ENCODE data around the gene ADH1B. TPM values are rescaled to one million over a fixed set of nuclear protein-coding genes. Genes with fewer than 3 reads are reported as not detected.

ADH1B gene
- total RNA-seq, 2 experiments from 2014 or later = not detected

- H3K27me3 Mint-ChIP-seq = peaks cover 24% of the 10 kb centered on the region
- H3K36me3 Mint-ChIP-seq (ENCODE audit: low read depth) = no peaks in the 10 kb centered on the region
- DNase-seq (no peak), ATAC-seq (ENCODE audit: poor library complexity) (no peak)
- no peaks in the 10 kb centered on the region for H3K9me3 ChIP-seq (ENCODE audit: control insufficient read depth in 1 of 2, insufficient read depth in 1 of 2, low read length in 2 of 2)
- no peaks in the 10 kb centered on the region for H3K36me3 ChIP-seq (ENCODE audit: insufficient read depth, low read length)
- ChIA-PET POLR2A (no interaction called here), CTCF (no interaction called here)
- H3K9me3 Mint-ChIP-seq = no peaks in the 10 kb centered on the region
- H3K4me3 ChIP-seq (ENCODE audit: low read length) = no peak overlapping the region
- H3K4me3 Mint-ChIP-seq = no peak overlapping the region
- H3K4me1 Mint-ChIP-seq (ENCODE audit: low read depth) = no peaks in the 10 kb centered on the region
- intact Hi-C loops (cut with DNase I, micrococcal nuclease) = no loop called here
- H3K27ac Mint-ChIP-seq = no peak overlapping the region
- TF ChIP-seq, protein P1, sequence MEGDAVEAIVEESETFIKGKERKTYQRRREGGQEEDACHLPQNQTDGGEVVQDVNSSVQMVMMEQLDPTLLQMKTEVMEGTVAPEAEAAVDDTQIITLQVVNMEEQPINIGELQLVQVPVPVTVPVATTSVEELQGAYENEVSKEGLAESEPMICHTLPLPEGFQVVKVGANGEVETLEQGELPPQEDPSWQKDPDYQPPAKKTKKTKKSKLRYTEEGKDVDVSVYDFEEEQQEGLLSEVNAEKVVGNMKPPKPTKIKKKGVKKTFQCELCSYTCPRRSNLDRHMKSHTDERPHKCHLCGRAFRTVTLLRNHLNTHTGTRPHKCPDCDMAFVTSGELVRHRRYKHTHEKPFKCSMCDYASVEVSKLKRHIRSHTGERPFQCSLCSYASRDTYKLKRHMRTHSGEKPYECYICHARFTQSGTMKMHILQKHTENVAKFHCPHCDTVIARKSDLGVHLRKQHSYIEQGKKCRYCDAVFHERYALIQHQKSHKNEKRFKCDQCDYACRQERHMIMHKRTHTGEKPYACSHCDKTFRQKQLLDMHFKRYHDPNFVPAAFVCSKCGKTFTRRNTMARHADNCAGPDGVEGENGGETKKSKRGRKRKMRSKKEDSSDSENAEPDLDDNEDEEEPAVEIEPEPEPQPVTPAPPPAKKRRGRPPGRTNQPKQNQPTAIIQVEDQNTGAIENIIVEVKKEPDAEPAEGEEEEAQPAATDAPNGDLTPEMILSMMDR (IDR thresholded peaks at IDR 0.05) = no peak
- H3K27ac ChIP-seq (ENCODE audit: low read depth in 1 of 2, low read length in 2 of 2) = no peak overlapping the region
- no peaks in the 10 kb centered on the region for H3K27me3 ChIP-seq (ENCODE audit: control insufficient read depth in 1 of 2, insufficient read depth in 2 of 2, low read length in 2 of 2)
- H3K4me1 ChIP-seq (ENCODE audit: insufficient read depth, low read length) = no peaks in the 10 kb centered on the region
Measured at GRCh38 chr4:99341426-99341825, 20.2 kb upstream of the ADH1B start.

DNA sequence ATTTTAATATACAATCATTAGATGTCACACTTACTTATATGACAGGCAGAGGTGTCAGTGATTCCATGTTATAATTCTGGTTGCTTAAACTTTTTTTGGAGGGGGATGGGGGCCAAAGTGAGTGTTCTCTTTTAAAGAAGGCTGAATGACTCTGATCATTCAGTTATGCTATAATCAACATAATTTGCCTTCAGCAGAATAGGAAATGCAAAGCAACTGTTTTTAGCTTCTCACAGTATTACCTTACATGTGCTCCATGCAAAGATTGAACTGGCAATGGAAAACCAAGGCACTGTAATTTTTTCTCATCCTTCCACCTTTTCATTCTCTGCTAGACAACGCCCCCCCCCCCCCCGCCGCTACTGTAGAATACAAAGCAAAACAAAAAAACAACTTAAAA lies 18.0 kb upstream of the ADH1B start:
- H3K4me1 ChIP-seq (ENCODE audit: insufficient read depth, low read length) = no peaks in the 10 kb centered on the region
- Mint-ChIP-seq H3K27ac (no peak overlapping the region), H3K36me3 (ENCODE audit: low read depth) (no peaks in the 10 kb centered on the region), H3K9me3 (no peaks in the 10 kb centered on the region), H3K27me3 (peaks cover 38% of the 10 kb centered on the region), H3K4me3 (no peak overlapping the region), H3K4me1 (ENCODE audit: low read depth) (no peaks in the 10 kb centered on the region)
- CTCF ChIA-PET = no interaction called here
- no peak overlapping the region for H3K27ac ChIP-seq (ENCODE audit: low read depth in 1 of 2, low read length in 2 of 2)
- no peaks in the 10 kb centered on the region for H3K9me3 ChIP-seq (ENCODE audit: control insufficient read depth in 1 of 2, insufficient read depth in 1 of 2, low read length in 2 of 2)
- intact Hi-C loops (cut with DNase I, micrococcal nuclease) = no loop called here
- ATAC-seq (ENCODE audit: poor library complexity) (no peak), DNase-seq (no peak)
- H3K36me3 ChIP-seq (ENCODE audit: insufficient read depth, low read length) = no peaks in the 10 kb centered on the region
- TF ChIP-seq, protein P1 (IDR thresholded peaks at IDR 0.05) = no peak
- POLR2A ChIA-PET = no interaction called here
- no peak overlapping the region for H3K4me3 ChIP-seq (ENCODE audit: low read length)
- no peaks in the 10 kb centered on the region for H3K27me3 ChIP-seq (ENCODE audit: control insufficient read depth in 1 of 2, insufficient read depth in 2 of 2, low read length in 2 of 2)

DNA sequence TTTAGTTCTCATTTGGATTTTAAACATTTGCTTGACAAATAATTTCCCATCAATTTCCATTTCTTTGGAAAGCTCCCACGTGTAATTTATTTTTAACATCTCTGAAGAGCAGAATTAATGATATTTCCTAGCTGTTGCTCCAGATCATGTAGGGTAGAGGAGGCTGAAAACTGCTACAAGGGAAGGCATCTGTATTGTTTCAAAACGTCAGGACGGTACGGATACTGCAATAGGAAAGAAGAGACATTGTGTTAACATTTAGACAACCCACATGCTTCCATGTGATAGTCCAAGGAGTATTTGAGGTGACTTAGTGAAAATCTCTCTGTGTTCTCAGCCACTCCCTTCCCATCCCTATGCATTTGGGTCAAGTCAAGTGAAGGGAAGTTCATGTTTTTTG lies 15.4 kb upstream of the ADH1B start:
- CTCF ChIA-PET = no interaction called here
- no peaks in the 10 kb centered on the region for H3K4me1 ChIP-seq (ENCODE audit: insufficient read depth, low read length)
- DNase-seq (no peak), ATAC-seq (ENCODE audit: poor library complexity) (no peak)
- H3K9me3 Mint-ChIP-seq = no peaks in the 10 kb centered on the region
- intact Hi-C loops (cut with DNase I, micrococcal nuclease) = no loop called here
- no peaks in the 10 kb centered on the region for H3K36me3 ChIP-seq (ENCODE audit: insufficient read depth, low read length)
- H3K27ac Mint-ChIP-seq = no peak overlapping the region
- TF ChIP-seq, protein P1 (IDR thresholded peaks at IDR 0.05) = no peak
- H3K36me3 Mint-ChIP-seq (ENCODE audit: low read depth) = no peaks in the 10 kb centered on the region
- no peaks in the 10 kb centered on the region for H3K9me3 ChIP-seq (ENCODE audit: control insufficient read depth in 1 of 2, insufficient read depth in 1 of 2, low read length in 2 of 2)
- no peak overlapping the region for H3K27ac ChIP-seq (ENCODE audit: low read depth in 1 of 2, low read length in 2 of 2)
- POLR2A ChIA-PET = no interaction called here
- no peak overlapping the region for H3K4me3 Mint-ChIP-seq
- no peaks in the 10 kb centered on the region for H3K27me3 ChIP-seq (ENCODE audit: control insufficient read depth in 1 of 2, insufficient read depth in 2 of 2, low read length in 2 of 2)
- H3K27me3 Mint-ChIP-seq = peaks cover 27% of the 10 kb centered on the region
- no peak overlapping the region for H3K4me3 ChIP-seq (ENCODE audit: low read length)
- H3K4me1 Mint-ChIP-seq (ENCODE audit: low read depth) = no peaks in the 10 kb centered on the region

Measured in CD4-positive, alpha-beta T cell (primary cell).